Stimulated activated CD4-positive, alpha-beta T cell treated with anti-CD3 and anti-CD28 coated beads, Interleukin-4, amount 100 ng/mL, for 4 hours (primary cell): ENCODE results near the gene PCYT2.

ENCODE experiments used
- DNase-seq, 2 experiments: peaks; one replicate each; pipeline ENCODE4 v3.0.0-alpha.2; 2020

The PCYT2 gene

DNA sequence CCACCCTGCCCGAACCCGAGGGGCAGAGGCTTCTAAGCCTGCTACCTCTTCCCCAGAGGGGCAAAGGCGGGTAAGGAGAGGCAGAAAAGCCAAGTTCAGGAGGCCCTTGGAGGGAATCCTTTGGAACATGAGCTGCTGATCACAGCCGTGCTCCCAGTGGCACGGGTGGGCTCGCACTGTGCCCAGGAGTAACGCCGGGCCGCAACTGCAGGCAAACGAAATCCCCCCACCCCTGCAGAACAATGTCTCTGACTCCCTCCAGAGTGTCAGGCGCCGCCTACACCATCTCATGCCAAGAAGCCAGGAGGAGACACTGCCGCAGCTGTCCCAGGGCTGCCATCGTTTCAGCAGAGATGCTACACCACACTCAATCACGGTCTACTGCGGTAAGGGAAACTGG is 59.8 kb downstream of the PCYT2 start:
- no peak for DNase-seq
